K562 (cell line): ENCODE measurements around the gene TBC1D17. TPM values are rescaled to one million over a fixed set of nuclear protein-coding genes. Genes with fewer than 3 reads are reported as not detected.

Experiments
- CTCF ChIP-seq, 3 experiments: IDR thresholded peaks in 2 of 3; conservative IDR thresholded peaks in 1 of 3; 2 replicates each; pipeline ENCODE4 v1.5.1; 2011 to 2012; ENCODE audit warnings: low read length in 3 of 3, mild to moderate bottlenecking in 3 of 3, control low read depth in 2 of 3, improper control_type of control experiment in 1 of 3, inconsistent platforms in 1 of 3, low read depth in 1 of 3, mixed read lengths in 1 of 3, moderate library complexity in 1 of 3; ENCODE audit not compliant: insufficient read depth in 2 of 3
- ETV5 ChIP-seq: sonication (generic); formaldehyde crosslinking; IDR thresholded peaks from 2 replicates; pipeline ENCODE4 v1.4.0; 2020; ENCODE audit warnings: low read depth, mild to moderate bottlenecking, missing genetic modification reagents
- HDAC2 ChIP-seq: fragments of 450-650 bp; IDR thresholded peaks from 2 replicates; pipeline ENCODE4 v1.6.1; 2016; ENCODE audit warnings: mild to moderate bottlenecking
- HNRNPL ChIP-seq: fragments of 200-400 bp; formaldehyde crosslinking; IDR thresholded peaks from 2 replicates; pipeline ENCODE4 v1.6.1; 2017; ENCODE audit warnings: low read depth, mild to moderate bottlenecking, low read length
- MEF2A ChIP-seq: IDR thresholded peaks from 2 replicates; pipeline ENCODE4 v1.6.1; 2011; ENCODE audit warnings: low read depth, mild to moderate bottlenecking, low read length, moderate library complexity; ENCODE audit not compliant: control insufficient read depth
- MNT ChIP-seq, 2 experiments: fragments of 450-650 bp; conservative IDR thresholded peaks; 2 replicates each; pipeline ENCODE4 v1.6.1; 2017; ENCODE audit warnings: mild to moderate bottlenecking in 2 of 2, moderate library complexity in 2 of 2
- PCBP1 ChIP-seq: fragments of 200-400 bp; formaldehyde crosslinking; IDR thresholded peaks from 2 replicates; pipeline ENCODE4 v1.6.1; 2018; ENCODE audit warnings: mild to moderate bottlenecking, low read depth, low read length; ENCODE audit not compliant: poor library complexity, severe bottlenecking
- PHB ChIP-seq: fragments of 250-450 bp; sonication (Bioruptor Pico); IDR thresholded peaks from 2 replicates; pipeline ENCODE4 v1.5.0; 2021
- RBFOX2 ChIP-seq: fragments of 200-400 bp; formaldehyde crosslinking; IDR thresholded peaks from 2 replicates; pipeline ENCODE4 v1.6.1; 2017; ENCODE audit warnings: low read depth, mild to moderate bottlenecking, low read length, moderate library complexity
- RCOR1 ChIP-seq, 2 experiments: IDR thresholded peaks; 2 replicates each; pipeline ENCODE4 v1.6.1; 2012; ENCODE audit warnings: low read depth in 2 of 2, low read length in 2 of 2, borderline replicate concordance in 1 of 2, improper control_type of control experiment in 1 of 2
- ZBTB33 ChIP-seq: sonication (generic); formaldehyde crosslinking; IDR thresholded peaks from 2 replicates; pipeline ENCODE4 v1.8.1; 2023; ENCODE audit warnings: mild to moderate bottlenecking, missing genetic modification reagents
- ZBTB9 ChIP-seq: fragments of 450-650 bp; formaldehyde crosslinking; IDR thresholded peaks from 2 replicates; pipeline ENCODE4 v1.4.0; 2020; ENCODE audit warnings: mild to moderate bottlenecking, moderate library complexity
- ZNF740 ChIP-seq, 3 experiments: fragments of 200-800 bp in 1 of 3; sonication (Bioruptor generic) in 1 of 3; sonication (generic) in 1 of 3; formaldehyde crosslinking in 1 of 3; IDR thresholded peaks; 2 replicates each; pipeline versions ENCODE4 v1.6.1 to v1.8.0; 2016 to 2022; ENCODE audit warnings: mild to moderate bottlenecking in 2 of 3, missing compliant biosample characterization in 2 of 3, missing genetic modification characterization in 2 of 3, missing genetic modification reagents in 1 of 3
- polyA plus RNA-seq, 8 experiments: library from polyadenylated mRNA; depleted of rRNA in 4 of 8; stranded (reverse) in 5 of 8; unstranded in 3 of 8; fragments of >200 nt; fragmentation: Nextera tagmentation in 2 of 8; fragmentation: Illumina TruSeq in 1 of 8; extraction: Ambion mirVana in 2 of 8; extraction: Trizol in 1 of 8; gene quantifications; 2 replicates each; pipeline versions ENCODE4 v1.2.1 to v1.2.3, GENCODE V29; 2011 to 2014; ENCODE audit warnings: inconsistent platforms in 1 of 8, missing spikeins in 1 of 8
- total RNA-seq, 7 experiments: library from RNA; depleted of rRNA in 6 of 7; stranded (reverse); fragments of >200 nt in 6 of 7; fragmentation: Illumina TruSeq in 2 of 7; extraction: Trizol in 2 of 7; gene quantifications; 2 replicates each; pipeline versions ENCODE4 v1.2.1 to v1.2.3, GENCODE V29; 2011 to 2021; ENCODE audit warnings: low replicate concordance in 1 of 7

Gene TBC1D17
- total and polyA plus RNA-seq, 9 of the 15 experiments (the other 6 are each of a cell fraction or from before 2014, with no cell fraction given): 0.42 to 16.0 (median 3.8) TPM

- TF ChIP-seq MNT (conservative IDR thresholded peaks at IDR 0.05) (0 out of 4 replicates have a peak, but pooled peaks of 1 of the 2 experiments have one; percentile 37), HNRNPL (no peak), RBFOX2 (0 out of 2 replicates have a peak, but pooled peaks have one; percentile 39), ZBTB9 (CRISPR knock-in tag) (no peak), HDAC2 (peak; percentile 36; the same call in 1 of the 2 replicates), PHB (CRISPR knock-in tag) (no peak), PCBP1 (peak; percentile 55), ETV5 (CRISPR knock-in tag) (no peak), ZNF740 (CRISPR knock-in tag; IDR thresholded peaks at IDR 0.05) (peak; percentile 74), ZNF740 (tag; IDR thresholded peaks at IDR 0.05) (no peak), MEF2A (no peak), RCOR1 (IDR thresholded peaks at IDR 0.05; ENCODE audit: borderline replicate concordance in 1 of 2, low read depth in 2 of 2, low read length in 2 of 2) (peak in 1 of 2 experiments; percentile 38; a peak in 1 of 4 replicates), CTCF (IDR thresholded peaks at IDR 0.05 in 2 of 3, conservative IDR thresholded peaks at IDR 0.05 in 1 of 3; ENCODE audit: insufficient read depth in 2 of 3, low read depth in 1 of 3, low read length in 3 of 3) (peak; percentile 40 to 67 (median 53); a peak in 5 of 6 replicates), ZBTB33 (CRISPR knock-in tag) (peak; percentile 68)
These were observed 14.9 kb upstream of the TBC1D17 start (continued) for GRCh38 chr19:49862391-49863253.
